CD14-positive monocyte (primary cell): Measurements from ENCODE around the gene SMAD3. TPM values are rescaled to one million over a fixed set of nuclear protein-coding genes. Genes with fewer than 3 reads are reported as not detected.

Source experiments
- DNase-seq, 3 donors: peaks; one replicate each; pipeline ENCODE4 v3.0.0-alpha.2; 2011 to 2022
- H2AFZ ChIP-seq: 2 replicates; pipeline ENCODE4 v1.6.0; 2012; ENCODE audit warnings: mild to moderate bottlenecking, low read depth, low read length, inconsistent platforms; ENCODE audit not compliant: insufficient read depth, poor library complexity, severe bottlenecking
- H3K27ac ChIP-seq, 2 donors: 1 replicate in 1 of 2; 2 replicates in 1 of 2; pipeline ENCODE4 v1.5.1; 2012 to 2013; ENCODE audit warnings: low read length in 2 of 2, control low read depth in 1 of 2, inconsistent platforms in 1 of 2, low read depth in 1 of 2, mild to moderate bottlenecking in 1 of 2
- H3K27me3 ChIP-seq, 2 donors: one replicate each; pipeline versions ENCODE4 v1.6.0 to v1.6.1; 2011 to 2013; ENCODE audit warnings: low read length in 2 of 2; ENCODE audit not compliant: control insufficient read depth in 2 of 2, insufficient read depth in 2 of 2
- H3K36me3 ChIP-seq, 2 donors: replicated peaks in 1 of 2; 1 replicate in 1 of 2; 2 replicates in 1 of 2; pipeline versions ENCODE4 v1.5.1 to v1.6.1; 2012 to 2013; ENCODE audit warnings: low read length in 2 of 2, control low read depth in 1 of 2, inconsistent platforms in 1 of 2, mild to moderate bottlenecking in 1 of 2; ENCODE audit not compliant: insufficient read depth in 2 of 2, control insufficient read depth in 1 of 2
- H3K4me1 ChIP-seq, 2 donors: 1 replicate in 1 of 2; 2 replicates in 1 of 2; pipeline versions ENCODE4 v1.5.1 to v1.6.1; 2012 to 2013; ENCODE audit warnings: low read length in 2 of 2, control low read depth in 1 of 2, inconsistent platforms in 1 of 2, mild to moderate bottlenecking in 1 of 2, moderate library complexity in 1 of 2; ENCODE audit not compliant: insufficient read depth in 2 of 2, control insufficient read depth in 1 of 2
- H3K4me2 ChIP-seq: replicated peaks from 2 replicates; pipeline ENCODE3; 2012; ENCODE audit warnings: low read length, moderate library complexity, mild to moderate bottlenecking; ENCODE audit not compliant: poor library complexity, severe bottlenecking; ENCODE audit errors: extremely low read depth
- H3K4me3 ChIP-seq, 3 experiments: fragments of 200-600 bp in 1 of 3; sonication (generic) in 1 of 3; replicated peaks in 1 of 3; 1 replicate in 2 of 3; 2 replicates in 1 of 3; pipeline ENCODE4 v1.5.1; 2011 to 2013; ENCODE audit warnings: low read length in 3 of 3, mild to moderate bottlenecking in 3 of 3, control low read depth in 2 of 3, low read depth in 2 of 3, inconsistent platforms in 1 of 3, moderate library complexity in 1 of 3
- H3K79me2 ChIP-seq: 2 replicates; pipeline ENCODE4 v1.6.0; 2012; ENCODE audit warnings: mild to moderate bottlenecking, control low read depth, inconsistent platforms, low read length, moderate library complexity; ENCODE audit not compliant: insufficient read depth
- H3K9ac ChIP-seq: 2 replicates; pipeline ENCODE4 v1.6.0; 2017; ENCODE audit warnings: low read length, mild to moderate bottlenecking; ENCODE audit not compliant: insufficient read depth, poor library complexity, severe bottlenecking
- H3K9me3 ChIP-seq, 2 donors: replicated peaks in 1 of 2; 1 replicate in 1 of 2; 2 replicates in 1 of 2; pipeline versions ENCODE4 v1.5.1 to v1.6.1; 2012 to 2013; ENCODE audit warnings: low read length in 2 of 2, control low read depth in 1 of 2; ENCODE audit not compliant: control insufficient read depth in 1 of 2, insufficient read depth in 1 of 2
- H4K20me1 ChIP-seq: 2 replicates; pipeline ENCODE4 v1.6.0; 2012; ENCODE audit warnings: mild to moderate bottlenecking, low read length, control low read depth, moderate library complexity; ENCODE audit not compliant: insufficient read depth
- H3K27ac Mint-ChIP-seq, 7 donors: one replicate each; pipeline ENCODE4 v1.8.0; 2020; ENCODE audit warnings: mild to moderate bottlenecking in 7 of 7, mixed read lengths in 7 of 7, moderate library complexity in 6 of 7, inconsistent platforms in 2 of 7
- H3K27me3 Mint-ChIP-seq, 3 donors: one replicate each; pipeline ENCODE4 v1.8.0; 2021 to 2022; ENCODE audit warnings: low read depth in 3 of 3, mild to moderate bottlenecking in 3 of 3, mixed read lengths in 3 of 3, moderate library complexity in 3 of 3, inconsistent platforms in 1 of 3
- H3K36me3 Mint-ChIP-seq, 2 donors: one replicate each; pipeline ENCODE4 v1.8.0; 2020; ENCODE audit warnings: mixed read lengths in 2 of 2, inconsistent platforms in 1 of 2, mild to moderate bottlenecking in 1 of 2
- H3K4me1 Mint-ChIP-seq: one replicate; pipeline ENCODE4 v1.8.0; 2020; ENCODE audit warnings: mild to moderate bottlenecking, mixed read lengths
- H3K4me3 Mint-ChIP-seq, 2 donors: one replicate each; pipeline ENCODE4 v1.8.0; 2020; ENCODE audit warnings: mild to moderate bottlenecking in 2 of 2, mixed read lengths in 2 of 2, moderate library complexity in 1 of 2
- H3K9me3 Mint-ChIP-seq, 7 donors: one replicate each; pipeline ENCODE4 v1.8.0; 2020 to 2022; ENCODE audit warnings: mixed read lengths in 7 of 7, mild to moderate bottlenecking in 6 of 7, moderate library complexity in 6 of 7, inconsistent platforms in 2 of 7
- WGBS: methylation state at CpG from one replicate; pipeline ENCODE4 v1.1.5; 2013; ENCODE audit warnings: missing lambda C conversion rate; ENCODE audit not compliant: insufficient coverage; 5-methylcytosine and 5-hydroxymethylcytosine counted together
- intact Hi-C, 2 donors: fragments of 100-400 bp; cut with micrococcal nuclease; formaldehyde crosslinking; loops; one replicate each; pipeline versions ENCODE4 v1.15.0 to v1.15.1; 2023
- polyA plus RNA-seq, 3 donors: library from polyadenylated mRNA; depleted of rRNA in 1 of 3; unstranded in 2 of 3; stranded (reverse) in 1 of 3; fragments of 300-500 nt in 2 of 3; fragments of >200 nt in 1 of 3; fragmentation: Illumina TruSeq in 2 of 3; gene quantifications; 1 replicate in 2 of 3; 2 replicates in 1 of 3; pipeline ENCODE4 v1.2.3, GENCODE V29; 2012 to 2021
- TF ChIP-seq, protein P1 (sequence below): fragments of 200-600 bp; IDR thresholded peaks from one replicate; pipeline ENCODE4 v1.8.0; 2022; ENCODE audit warnings: antibody characterized with exemption, mild to moderate bottlenecking

SMAD3 gene
- polyA plus RNA-seq, 3 donors: 4.4 to 41.7 (median 5.4) TPM

GRCh38 chr15:67116742-67117141 lies 51.3 kb downstream of the SMAD3 start:
- DNase-seq: peak; percentile 82 to 89 (median 87)
- H3K27ac ChIP-seq: peak overlapping the region; percentile 76 to 91
- peaks cover 48 to 49% of the 10 kb centered on the region in 2 donors for H3K36me3 Mint-ChIP-seq

GRCh38 chr15:67117370-67117769 lies 52.0 kb downstream of the SMAD3 start:
- Mint-ChIP-seq H3K9me3 (no peaks in the 10 kb centered on the region), H3K36me3 (peaks cover 49% of the 10 kb centered on the region in 2 donors), H3K4me3 (peak overlapping the region; percentile 47 to 74), H3K27ac (peak overlapping the region; percentile 87 to 99 (median 97)), H3K4me1 (peaks cover 89% of the 10 kb centered on the region), H3K27me3 (peaks cover 0 to 1% (median 0%) of the 10 kb centered on the region in 3 donors)
- Histone ChIP-seq H3K4me3 (peak overlapping the region in 1 of 3 experiments; percentile 7), H3K4me1 (peaks cover 64 to 71% of the 10 kb centered on the region in 2 donors), H4K20me1 (no peaks in the 10 kb centered on the region), H3K27ac (peak overlapping the region; percentile 76 to 91), H3K9ac (peak overlapping the region; percentile 67), H3K9me3 (no peaks in the 10 kb centered on the region), H3K27me3 (no peaks in the 10 kb centered on the region), H2AFZ (no peak overlapping the region), H3K4me2 (no peak overlapping the region), H3K79me2 (peaks cover 77% of the 10 kb centered on the region), H3K36me3 (peaks cover 0 to 5% of the 10 kb centered on the region in 2 donors)
- DNase-seq: peak in 2 of 3 donors; percentile 45 to 64
- intact Hi-C loops: no loop called here
- TF ChIP-seq, protein P1, sequence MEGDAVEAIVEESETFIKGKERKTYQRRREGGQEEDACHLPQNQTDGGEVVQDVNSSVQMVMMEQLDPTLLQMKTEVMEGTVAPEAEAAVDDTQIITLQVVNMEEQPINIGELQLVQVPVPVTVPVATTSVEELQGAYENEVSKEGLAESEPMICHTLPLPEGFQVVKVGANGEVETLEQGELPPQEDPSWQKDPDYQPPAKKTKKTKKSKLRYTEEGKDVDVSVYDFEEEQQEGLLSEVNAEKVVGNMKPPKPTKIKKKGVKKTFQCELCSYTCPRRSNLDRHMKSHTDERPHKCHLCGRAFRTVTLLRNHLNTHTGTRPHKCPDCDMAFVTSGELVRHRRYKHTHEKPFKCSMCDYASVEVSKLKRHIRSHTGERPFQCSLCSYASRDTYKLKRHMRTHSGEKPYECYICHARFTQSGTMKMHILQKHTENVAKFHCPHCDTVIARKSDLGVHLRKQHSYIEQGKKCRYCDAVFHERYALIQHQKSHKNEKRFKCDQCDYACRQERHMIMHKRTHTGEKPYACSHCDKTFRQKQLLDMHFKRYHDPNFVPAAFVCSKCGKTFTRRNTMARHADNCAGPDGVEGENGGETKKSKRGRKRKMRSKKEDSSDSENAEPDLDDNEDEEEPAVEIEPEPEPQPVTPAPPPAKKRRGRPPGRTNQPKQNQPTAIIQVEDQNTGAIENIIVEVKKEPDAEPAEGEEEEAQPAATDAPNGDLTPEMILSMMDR: no peak
- WGBS: no CpG with 5 or more reads among the region's 3 CpGs

More at GRCh38 chr15:67116742-67117141, 51.3 kb downstream of the SMAD3 start:
- peak overlapping the region; percentile 53 to 74 for H3K4me3 Mint-ChIP-seq
- H3K36me3 ChIP-seq: peaks cover 0 to 5% of the 10 kb centered on the region in 2 donors
- H3K27me3 ChIP-seq: no peaks in the 10 kb centered on the region
- no peak overlapping the region for H3K4me2 ChIP-seq
- no peaks in the 10 kb centered on the region for H4K20me1 ChIP-seq
- H2AFZ ChIP-seq: no peak overlapping the region
- peak overlapping the region in 1 of 3 experiments; percentile 7 for H3K4me3 ChIP-seq
- no CpG with 5 or more reads among the region's 2 CpGs for WGBS
- intact Hi-C loops: no loop called here
- H3K9me3 Mint-ChIP-seq: peaks cover 0 to 2% (median 0%) of the 10 kb centered on the region in 7 donors
- peaks cover 0 to 1% (median 0%) of the 10 kb centered on the region in 3 donors for H3K27me3 Mint-ChIP-seq
- no peaks in the 10 kb centered on the region for H3K9me3 ChIP-seq
- H3K9ac ChIP-seq: peak overlapping the region; percentile 67
- TF ChIP-seq, protein P1: no peak
- H3K4me1 ChIP-seq: peaks cover 57 to 66% of the 10 kb centered on the region in 2 donors
- H3K27ac Mint-ChIP-seq: peak overlapping the region; percentile 87 to 99 (median 97)
- H3K4me1 Mint-ChIP-seq: peaks cover 84% of the 10 kb centered on the region
- peaks cover 76% of the 10 kb centered on the region for H3K79me2 ChIP-seq
